GM19193 (cell line): ENCODE data around the gene HSPG2.

ENCODE experiments used
- POLR2A ChIP-seq: IDR thresholded peaks from 4 replicates; pipeline ENCODE4 v1.6.1; 2011; ENCODE audit not compliant: insufficient read depth, insufficient read length; ENCODE audit errors: extremely low read depth

Gene HSPG2

DNA sequence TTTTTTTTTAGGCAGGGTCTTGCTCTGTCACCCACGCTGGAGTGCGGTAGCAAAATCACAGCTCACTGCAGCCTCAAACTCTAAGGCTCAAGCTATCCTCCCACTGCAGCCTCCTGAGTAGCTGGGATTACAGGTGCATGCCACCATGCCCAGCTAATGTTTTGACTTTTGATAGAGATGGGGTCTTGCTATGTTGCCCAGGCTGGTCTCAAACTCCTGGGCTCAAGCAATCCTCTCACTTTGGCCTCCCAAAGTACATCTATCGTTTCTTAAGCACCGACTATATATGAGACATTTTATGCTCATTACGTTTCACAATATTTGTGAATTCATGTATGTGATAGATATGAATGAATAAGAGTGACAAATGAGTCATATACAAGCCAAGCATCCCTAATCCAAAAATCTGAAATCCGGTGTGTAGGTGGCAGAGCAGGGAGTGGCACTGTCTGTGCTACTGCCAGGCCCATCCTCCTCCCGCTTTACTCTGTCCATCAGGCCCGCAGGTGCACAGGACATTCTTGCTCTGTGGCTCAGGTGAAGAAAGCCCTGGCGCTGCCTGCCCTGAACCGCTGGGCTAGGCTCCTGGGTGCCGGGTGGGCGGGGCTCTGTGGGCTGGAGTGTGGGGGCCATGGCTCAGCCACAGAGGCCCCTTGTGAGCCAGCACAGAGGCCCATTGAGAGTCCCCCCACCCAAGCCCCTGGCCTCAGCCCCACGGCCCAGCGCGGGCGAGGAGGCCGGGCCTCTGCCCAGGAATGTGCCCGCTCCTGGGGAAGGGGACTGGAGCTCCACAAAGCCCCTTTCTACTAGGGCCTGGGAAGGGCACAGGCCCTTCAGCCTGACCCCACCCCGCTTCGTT is 45.3 kb downstream of the HSPG2 start:
- no peak for TF ChIP-seq POLR2A

GRCh38 chr1:21891081-21891480 is 46.0 kb downstream of the HSPG2 start:
- no peak for TF ChIP-seq POLR2A

DNA sequence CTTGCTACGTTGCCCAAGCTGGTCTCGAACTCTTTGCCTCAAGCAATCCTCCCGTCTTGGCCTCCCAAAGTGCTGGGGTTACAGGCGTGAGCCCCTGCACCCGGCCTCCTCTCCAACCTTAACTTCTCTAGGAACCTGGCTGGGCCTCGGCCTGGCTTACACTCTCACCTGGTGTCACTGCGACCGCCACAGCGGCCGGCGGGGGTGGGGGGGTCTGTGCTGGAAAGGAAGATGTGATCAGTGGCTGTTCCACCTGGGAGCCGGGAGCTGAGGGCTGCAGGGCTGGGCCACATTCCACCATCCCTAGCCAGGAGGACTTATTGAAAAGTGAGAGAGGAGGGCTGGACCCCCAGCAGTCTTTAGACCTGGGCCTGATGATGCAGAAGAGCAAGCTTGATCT is 48.6 kb downstream of the HSPG2 start:
- no peak for TF ChIP-seq POLR2A

- TF ChIP-seq POLR2A, result no peak
Measured at GRCh38 chr1:21887796-21888195, 49.3 kb downstream of the HSPG2 start.

DNA sequence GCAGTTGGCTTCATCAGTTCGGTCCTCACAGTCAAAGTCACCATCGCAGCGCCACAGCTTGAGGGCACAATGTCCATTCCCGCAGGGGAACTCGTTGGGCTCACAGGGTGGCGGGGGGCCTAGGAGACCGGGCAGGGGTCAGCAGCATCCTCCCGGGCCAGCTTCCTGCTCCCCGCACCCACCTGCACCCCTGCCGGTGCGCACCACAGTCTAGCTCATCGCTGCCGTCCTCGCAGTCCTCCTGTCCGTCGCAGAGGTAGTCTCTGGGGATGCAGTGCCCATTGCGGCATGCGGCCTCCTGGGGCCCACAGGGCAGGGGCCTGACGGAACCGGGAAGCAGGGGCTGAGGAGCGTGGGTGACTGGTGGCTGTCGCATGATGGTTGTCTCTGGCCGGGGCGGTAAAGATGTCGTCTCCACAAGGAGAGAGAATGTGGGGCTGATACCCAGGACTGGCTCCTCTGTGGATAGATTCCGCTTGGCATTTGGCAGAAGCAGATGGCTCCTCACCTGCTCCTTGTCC is 49.8 kb downstream of the HSPG2 start:
- TF ChIP-seq POLR2A, result no peak

DNA sequence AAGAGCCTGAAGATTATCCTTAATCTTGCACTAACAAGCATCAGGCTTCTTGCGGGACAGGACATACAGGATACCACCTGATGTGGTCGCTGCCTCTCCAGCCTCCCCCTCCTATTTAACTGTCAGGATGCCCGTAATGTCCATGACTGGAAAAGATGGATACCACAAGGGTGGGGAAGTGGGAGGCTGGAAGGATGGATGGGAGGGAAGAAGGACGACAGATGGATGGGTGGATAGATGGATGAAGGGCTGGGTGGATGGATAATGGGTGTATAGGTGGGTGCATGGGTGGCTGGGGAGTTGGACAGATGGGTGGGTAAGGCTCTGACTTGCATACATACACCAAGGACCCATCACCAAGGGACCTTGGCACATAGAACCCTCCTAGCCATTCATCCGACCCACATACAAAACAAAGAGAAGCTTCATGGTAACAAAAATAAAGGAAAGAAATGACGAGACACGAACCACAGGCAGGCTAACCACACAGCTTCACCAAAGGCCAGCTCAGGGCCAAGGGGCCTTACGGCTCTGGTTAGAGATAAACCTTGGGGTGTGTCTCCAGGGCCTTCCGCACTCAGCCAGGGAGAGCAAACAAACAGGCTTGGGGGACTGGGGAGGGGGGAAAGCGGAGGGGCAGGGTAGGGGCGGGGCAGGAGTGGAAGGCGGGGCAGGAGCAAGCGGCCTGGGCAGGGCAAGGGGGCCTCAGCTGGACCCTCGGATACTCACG is 50.5 kb downstream of the HSPG2 start:
- no peak for TF ChIP-seq POLR2A

DNA sequence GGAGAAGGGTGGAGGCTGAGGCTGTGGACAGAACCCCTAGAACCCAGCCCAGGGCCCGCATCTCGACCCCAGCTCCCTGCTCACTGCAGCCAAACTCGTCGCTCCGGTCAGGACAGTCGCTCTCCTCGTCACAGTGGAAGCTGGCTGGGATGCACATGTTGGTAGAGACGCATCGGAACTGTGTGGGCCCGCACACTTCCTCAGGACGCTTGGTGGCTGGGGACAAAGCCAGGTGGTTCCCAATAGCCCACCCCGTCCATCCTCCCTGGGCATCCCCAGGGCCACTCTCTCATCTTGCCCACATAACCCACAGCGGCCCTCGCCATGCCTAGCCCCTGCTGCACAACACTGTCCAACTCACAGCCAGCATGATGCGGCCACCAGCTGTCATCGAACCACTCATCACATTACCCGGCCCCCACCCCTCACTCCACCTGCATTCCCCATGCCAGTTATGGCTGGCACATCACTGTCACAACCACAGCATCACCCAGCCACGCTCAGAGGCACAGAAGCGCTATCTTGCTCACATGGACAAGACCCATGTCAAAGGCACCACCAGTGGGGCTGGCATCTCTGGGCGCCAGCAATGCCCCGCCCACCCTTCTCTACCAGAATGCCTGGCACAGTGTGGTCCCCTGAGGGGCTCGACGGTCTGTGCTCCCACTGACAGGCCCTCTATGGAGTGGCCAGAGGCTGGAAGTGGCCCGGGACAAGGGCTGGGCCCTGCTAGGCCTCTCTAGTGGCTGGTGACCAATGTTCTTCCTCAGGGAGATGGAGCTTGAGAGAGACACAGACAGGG is 51.7 kb downstream of the HSPG2 start:
- no peak for TF ChIP-seq POLR2A

GRCh38 chr1:21884456-21885235 is 52.5 kb downstream of the HSPG2 start:
- no peak for TF ChIP-seq POLR2A

GRCh38 chr1:21882721-21883415 is 54.2 kb downstream of the HSPG2 start:
- no peak for TF ChIP-seq POLR2A

- TF ChIP-seq POLR2A, result no peak
Measured at GRCh38 chr1:21881250-21881649, 55.9 kb downstream of the HSPG2 start.

DNA sequence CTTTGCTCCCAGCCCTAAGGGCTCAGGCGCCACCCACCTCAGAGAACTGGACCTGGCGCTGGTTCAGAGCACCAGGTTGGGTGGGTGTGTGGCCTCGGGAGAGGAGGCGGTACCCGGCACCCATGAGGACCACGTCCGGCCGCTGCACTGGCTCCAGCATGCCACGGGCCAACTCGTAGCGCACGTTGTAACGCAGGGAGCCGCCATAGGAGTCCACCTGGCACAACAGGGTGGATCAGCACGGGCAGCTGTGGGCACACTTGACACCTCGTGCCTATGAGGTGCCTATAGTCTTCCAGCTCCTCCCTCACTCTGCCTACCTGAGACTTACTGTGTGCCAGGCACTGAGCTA is 56.5 kb downstream of the HSPG2 start:
- TF ChIP-seq POLR2A, result no peak

DNA sequence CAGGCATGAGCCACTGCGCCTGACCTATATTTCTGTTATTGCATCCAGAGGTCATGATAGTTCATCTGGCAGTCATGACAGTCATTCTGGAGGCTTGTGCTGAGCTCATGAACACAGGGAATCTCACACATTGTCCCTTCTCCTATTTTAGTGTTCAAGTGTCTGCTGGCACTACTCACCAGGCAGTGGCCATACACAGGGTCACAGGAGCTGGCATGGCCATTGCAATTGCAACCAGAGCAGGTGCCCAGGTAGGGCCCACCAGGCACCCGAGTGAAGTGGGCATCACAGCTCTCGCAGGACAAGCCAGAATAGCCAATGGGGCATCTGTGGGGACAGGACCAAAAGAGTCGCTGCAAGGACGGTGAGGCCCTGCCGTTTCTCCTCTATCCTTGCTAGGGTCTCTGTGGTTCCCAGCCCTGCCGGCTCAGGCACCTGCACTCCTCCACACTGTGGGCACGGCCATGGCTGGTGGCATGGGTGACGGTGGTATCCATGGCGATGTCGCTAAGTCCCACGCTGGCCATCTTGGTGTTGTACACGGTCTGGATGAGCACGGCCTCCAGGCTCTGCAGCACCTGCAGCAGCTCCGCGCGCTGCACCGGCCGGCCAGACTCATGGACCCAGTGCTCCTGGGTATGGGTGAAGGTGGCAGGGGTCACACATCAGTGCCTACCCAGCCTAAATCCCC is 57.0 kb downstream of the HSPG2 start:
- TF ChIP-seq POLR2A, result no peak

GRCh38 chr1:21878840-21879478 is 58.2 kb downstream of the HSPG2 start:
- TF ChIP-seq POLR2A, result no peak
